Measurements from ENCODE around the gene ARFGEF3.

- TF ChIP-seq CTCF (IDR thresholded peaks at IDR 0.05), result no peak
- no peak for TF ChIP-seq POLR2AphosphoS5 (IDR thresholded peaks at IDR 0.05)
These were observed 215.3 kb downstream of the ARFGEF3 start for GRCh38 chr6:138377042-138377441.
